IMR-90 (cell line): ENCODE measurements around the gene MPP1. TPM values are rescaled to one million over a fixed set of nuclear protein-coding genes. Genes with fewer than 3 reads are reported as not detected.

Experiments
- ATAC-seq: fragments of 200-7000 bp; cut with Tn5 transposase; 2 replicates; pipeline ENCODE4 v1.9.1; 2020; ENCODE audit warnings: low read depth, mild to moderate bottlenecking, moderate library complexity
- BruUV-seq: library from RNA; stranded (reverse); fragments of 400-500 nt; replicated peaks from 2 replicates; lab custom pipeline; 2021; lab: Mats Ljungman, UMichigan
- CTCF ChIA-PET: fragments of 300-600 bp; formaldehyde crosslinking; extraction: SDS; loops from one replicate; lab custom pipeline; 2021; ENCODE audit warnings: antibody characterized with exemption; lab: Yijun Ruan, JAX
- POLR2A ChIA-PET: fragments of 300-600 bp; sonication (Branson Sonifier 250); formaldehyde crosslinking; loops from one replicate; lab custom pipeline; 2022; ENCODE audit warnings: antibody characterized with exemption; ENCODE audit not compliant: unreplicated experiment; lab: Charles Lee
- DNase-seq: peaks from one replicate; pipeline ENCODE4 v3.0.0; 2013
- H2AFZ ChIP-seq: replicated peaks from 2 replicates; pipeline ENCODE3; 2013; ENCODE audit warnings: low read length, mild to moderate bottlenecking; ENCODE audit not compliant: poor library complexity
- H2AK5ac ChIP-seq: 2 replicates; pipeline ENCODE4 v1.6.1; 2013; ENCODE audit warnings: low read depth, low read length, inconsistent platforms
- H2AK9ac ChIP-seq: replicated peaks from 2 replicates; pipeline ENCODE3; 2013; ENCODE audit warnings: mild to moderate bottlenecking, low read depth, low read length, moderate library complexity; ENCODE audit not compliant: poor library complexity
- H2BK120ac ChIP-seq: 2 replicates; pipeline ENCODE4 v1.6.1; 2013; ENCODE audit warnings: low read depth, low read length, inconsistent platforms
- H2BK15ac ChIP-seq: 3 replicates; pipeline ENCODE4 v1.6.1; 2013; ENCODE audit warnings: low read depth, low read length, inconsistent platforms
- H2BK20ac ChIP-seq: 2 replicates; pipeline ENCODE4 v1.6.1; 2013; ENCODE audit warnings: low read depth, mild to moderate bottlenecking, inconsistent platforms, low read length, moderate library complexity
- H2BK5ac ChIP-seq: 2 replicates; pipeline ENCODE4 v1.6.1; 2013; ENCODE audit warnings: mild to moderate bottlenecking, low read depth, low read length, inconsistent platforms; ENCODE audit not compliant: poor library complexity, severe bottlenecking
- H3K14ac ChIP-seq: replicated peaks from 2 replicates; pipeline ENCODE4 v1.6.1; 2013; ENCODE audit warnings: low read depth, low read length, inconsistent platforms
- H3K18ac ChIP-seq: 2 replicates; pipeline ENCODE4 v1.6.1; 2013; ENCODE audit warnings: low read depth, low read length, control low read depth
- H3K23ac ChIP-seq: 2 replicates; pipeline ENCODE4 v1.6.1; 2013; ENCODE audit warnings: low read depth, low read length, inconsistent platforms
- H3K27ac ChIP-seq: 2 replicates; pipeline ENCODE4 v1.5.1; 2013; ENCODE audit warnings: mild to moderate bottlenecking, control low read depth, low read length; ENCODE audit not compliant: insufficient read depth
- H3K27me3 ChIP-seq: 2 replicates; pipeline ENCODE4 v1.6.1; 2013; ENCODE audit warnings: low read length; ENCODE audit not compliant: control insufficient read depth, insufficient read depth
- H3K36me3 ChIP-seq: 2 replicates; pipeline ENCODE4 v1.6.1; 2013; ENCODE audit warnings: low read length, mixed read lengths; ENCODE audit not compliant: control insufficient read depth, insufficient read depth
- H3K4ac ChIP-seq: 2 replicates; pipeline ENCODE4 v1.6.1; 2013; ENCODE audit warnings: low read depth, low read length, inconsistent platforms
- H3K4me1 ChIP-seq: 2 replicates; pipeline ENCODE4 v1.6.1; 2013; ENCODE audit warnings: low read length, mixed read lengths; ENCODE audit not compliant: control insufficient read depth, insufficient read depth
- H3K4me2 ChIP-seq: 2 replicates; pipeline ENCODE4 v1.6.1; 2013; ENCODE audit warnings: low read depth, mild to moderate bottlenecking, control low read depth, low read length, moderate library complexity
- H3K4me3 ChIP-seq: 2 replicates; pipeline ENCODE4 v1.5.1; 2013; ENCODE audit warnings: low read depth, mild to moderate bottlenecking, control low read depth, low read length, moderate library complexity; ENCODE audit not compliant: insufficient read depth
- H3K56ac ChIP-seq: 2 replicates; pipeline ENCODE4 v1.6.1; 2013; ENCODE audit warnings: low read length, inconsistent platforms; ENCODE audit not compliant: insufficient read depth; ENCODE audit errors: extremely low read depth
- H3K79me1 ChIP-seq, 2 experiments: 2 replicates each; pipeline ENCODE4 v1.6.1; 2013; ENCODE audit warnings: low read length in 2 of 2, inconsistent platforms in 1 of 2, low read depth in 1 of 2
- H3K9ac ChIP-seq: 2 replicates; pipeline ENCODE4 v1.6.1; 2013; ENCODE audit warnings: low read depth, low read length, control low read depth
- H3K9me1 ChIP-seq: 2 replicates; pipeline ENCODE4 v1.6.1; 2013; ENCODE audit warnings: low read length, inconsistent platforms; ENCODE audit not compliant: insufficient read depth
- H3K9me3 ChIP-seq: 2 replicates; pipeline ENCODE4 v1.6.1; 2013; ENCODE audit warnings: low read length; ENCODE audit not compliant: control insufficient read depth, insufficient read depth
- H4K20me1 ChIP-seq: 2 replicates; pipeline ENCODE4 v1.6.1; 2013; ENCODE audit warnings: low read length, inconsistent platforms; ENCODE audit not compliant: insufficient read depth
- H4K5ac ChIP-seq: 2 replicates; pipeline ENCODE4 v1.6.1; 2013; ENCODE audit warnings: mild to moderate bottlenecking, low read depth, low read length, control low read depth
- H4K8ac ChIP-seq, 2 experiments: 2 replicates each; pipeline ENCODE4 v1.6.1; 2013; ENCODE audit warnings: low read depth in 2 of 2, low read length in 2 of 2, control low read depth in 1 of 2, inconsistent platforms in 1 of 2
- H4K91ac ChIP-seq: 2 replicates; pipeline ENCODE4 v1.6.1; 2013; ENCODE audit warnings: low read depth, low read length, inconsistent platforms; ENCODE audit not compliant: insufficient read depth
- BHLHE40 ChIP-seq: fragments of 150-350 bp; IDR thresholded peaks from 2 replicates; pipeline ENCODE4 v1.6.1; 2016; ENCODE audit warnings: mild to moderate bottlenecking, low read depth, low read length
- MAFK ChIP-seq: IDR thresholded peaks from 2 replicates; pipeline ENCODE4 v1.6.1; 2012; ENCODE audit warnings: low read depth, low read length, improper control_type of control experiment
- MAZ ChIP-seq: IDR thresholded peaks from 2 replicates; pipeline ENCODE4 v1.6.1; 2012; ENCODE audit warnings: low read depth, mild to moderate bottlenecking, low read length, improper control_type of control experiment, moderate library complexity, borderline replicate concordance
- MXI1 ChIP-seq: IDR thresholded peaks from 2 replicates; pipeline ENCODE4 v1.6.1; 2012; ENCODE audit warnings: low read depth, mild to moderate bottlenecking, low read length, moderate library complexity, borderline replicate concordance
- RAD21 ChIP-seq: IDR thresholded peaks from 2 replicates; pipeline ENCODE4 v1.6.1; 2012; ENCODE audit warnings: low read length, improper control_type of control experiment
- WGBS, 2 experiments: methylation state at CpG; one replicate each; pipeline versions ENCODE4 v1.1.5 to v1.1.7; 2013; ENCODE audit warnings: missing lambda C conversion rate in 2 of 2; ENCODE audit not compliant: insufficient read length in 1 of 2; ENCODE audit errors: extremely low coverage in 2 of 2; 5-methylcytosine and 5-hydroxymethylcytosine counted together
- dilution Hi-C: fragments of 300-500 bp; cut with HindIII; formaldehyde crosslinking; loops from one replicate; pipeline ENCODE4 v1.14.3; 2018; ENCODE audit warnings: low sequenced_read_pairs; ENCODE audit not compliant: unreplicated experiment
- in situ Hi-C: fragments of 300-500 bp; cut with MboI; formaldehyde crosslinking; loops from 3 replicates; pipeline ENCODE4 v1.14.3; 2019; ENCODE audit warnings: low sequenced_read_pairs, inconsistent platforms, mixed read lengths
- intact Hi-C: fragments of 100-400 bp; cut with micrococcal nuclease; formaldehyde crosslinking; loops from 2 replicates; pipeline ENCODE4 v1.10.0; 2022
- polyA plus RNA-seq, 3 experiments: library from polyadenylated mRNA; depleted of rRNA; stranded (reverse); fragments of >200 nt; gene quantifications; 2 replicates each; pipeline ENCODE4 v1.2.3, GENCODE V29; 2012; ENCODE audit warnings: low replicate concordance in 1 of 3
- total RNA-seq: library from RNA; depleted of rRNA; stranded (reverse); fragments of >200 nt; gene quantifications from 2 replicates; pipeline ENCODE4 v1.2.3, GENCODE V29; 2012
- TF ChIP-seq, protein P1 (sequence below): fragments of 150-350 bp; IDR thresholded peaks from 2 replicates; pipeline ENCODE4 v1.6.1; 2016; ENCODE audit warnings: low read depth, mild to moderate bottlenecking, low read length, moderate library complexity, borderline replicate concordance

MPP1 gene
- total and polyA plus RNA-seq, 2 of the 4 experiments (the other 2 are of a cell fraction) = 35.2 to 43.0 TPM

DNA sequence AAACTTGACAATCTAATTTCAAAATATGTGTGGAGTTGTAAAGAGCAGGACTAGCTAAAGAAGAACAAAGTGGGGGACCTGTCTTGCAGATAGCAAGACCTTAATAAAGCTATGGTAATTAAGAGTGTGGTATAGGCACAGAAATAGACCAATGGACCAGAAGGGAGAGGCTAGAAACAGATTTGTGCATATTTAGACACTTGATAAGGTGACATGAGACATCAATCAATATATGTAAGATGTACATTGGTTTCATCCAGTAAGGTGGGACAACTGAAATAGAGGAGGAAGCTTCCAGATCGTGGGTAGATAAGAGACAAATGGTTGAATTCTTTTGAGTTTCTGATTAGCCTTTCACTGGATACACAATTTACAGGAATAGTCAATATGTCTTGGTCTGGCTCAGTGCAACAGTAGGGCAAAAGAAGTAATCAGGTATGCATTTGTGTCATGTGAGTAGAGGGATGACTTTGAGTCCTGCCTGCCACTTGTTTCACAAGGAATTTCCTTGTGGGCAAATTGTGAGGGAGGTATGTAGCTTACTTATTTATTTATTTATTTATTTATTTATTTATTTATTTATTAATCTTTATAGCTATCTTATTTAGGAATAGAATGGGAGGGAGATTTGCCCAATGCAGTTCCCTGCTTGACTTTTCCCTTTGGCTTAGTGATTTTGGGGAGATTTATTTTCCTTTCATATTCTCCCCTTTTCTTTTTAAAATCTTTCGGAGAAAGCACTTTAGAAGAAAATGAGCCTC, 7.2 kb upstream of the MPP1 start:
- H3K9me1 ChIP-seq = no peaks in the 10 kb centered on the region
- no peak overlapping the region for H3K27ac ChIP-seq
- no peak overlapping the region for H2BK20ac ChIP-seq
- H2AK9ac ChIP-seq = no peak overlapping the region
- H3K79me1 ChIP-seq = no peaks in the 10 kb centered on the region
- no peaks in the 10 kb centered on the region for H3K27me3 ChIP-seq
- no peak overlapping the region for H3K9ac ChIP-seq
- no peak for DNase-seq
- no peak overlapping the region for H4K8ac ChIP-seq
- dilution Hi-C loops (no loop called here), intact Hi-C loops (no loop called here), in situ Hi-C loops (no loop called here)
- no peak overlapping the region for H3K18ac ChIP-seq
- H3K36me3 ChIP-seq = no peaks in the 10 kb centered on the region
- no peak overlapping the region for H4K91ac ChIP-seq
- ChIA-PET CTCF (no interaction called here), POLR2A (no interaction called here)
- H2BK5ac ChIP-seq = no peak overlapping the region
- H3K4me1 ChIP-seq = no peaks in the 10 kb centered on the region
- TF ChIP-seq BHLHE40 (no peak), MXI1 (no peak), MAZ (no peak), MAFK (no peak), RAD21 (no peak)
- TF ChIP-seq, protein P1, sequence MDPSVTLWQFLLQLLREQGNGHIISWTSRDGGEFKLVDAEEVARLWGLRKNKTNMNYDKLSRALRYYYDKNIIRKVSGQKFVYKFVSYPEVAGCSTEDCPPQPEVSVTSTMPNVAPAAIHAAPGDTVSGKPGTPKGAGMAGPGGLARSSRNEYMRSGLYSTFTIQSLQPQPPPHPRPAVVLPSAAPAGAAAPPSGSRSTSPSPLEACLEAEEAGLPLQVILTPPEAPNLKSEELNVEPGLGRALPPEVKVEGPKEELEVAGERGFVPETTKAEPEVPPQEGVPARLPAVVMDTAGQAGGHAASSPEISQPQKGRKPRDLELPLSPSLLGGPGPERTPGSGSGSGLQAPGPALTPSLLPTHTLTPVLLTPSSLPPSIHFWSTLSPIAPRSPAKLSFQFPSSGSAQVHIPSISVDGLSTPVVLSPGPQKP = no peak
- BruUV-seq = no TSS peak
- no peak for ATAC-seq
- H3K23ac ChIP-seq = no peak overlapping the region
- no peak overlapping the region for H3K4me3 ChIP-seq
- no peaks in the 10 kb centered on the region for H4K20me1 ChIP-seq
- H2AK5ac ChIP-seq = no peak overlapping the region
- H3K9me3 ChIP-seq = no peaks in the 10 kb centered on the region
- no peak overlapping the region for H3K4ac ChIP-seq
- H2BK15ac ChIP-seq = no peak overlapping the region
- H3K4me2 ChIP-seq = no peak overlapping the region
- no peak overlapping the region for H2BK120ac ChIP-seq
- H2AFZ ChIP-seq = no peak overlapping the region
- H4K5ac ChIP-seq = no peak overlapping the region
- no CpG with 5 or more reads among the region's 2 CpGs for WGBS, 2 experiments
- H3K14ac ChIP-seq = no peak overlapping the region
- H3K56ac ChIP-seq = no peak overlapping the region
